ENCODE results near the gene CECR2.
"Not testable (repeated sequence)": the region's sequence is repeated elsewhere in the genome, so short reads cannot be mapped to it uniquely, and the experiment has no call there.

CECR2 gene

GRCh38 chr22:17403906-17404305 is 34.6 kb downstream of the CECR2 start:
- no peak for DNase-seq (ENCODE audit: low read depth)

GRCh38 chr22:17407643-17408042 is 38.4 kb downstream of the CECR2 start:
- no peak for DNase-seq (ENCODE audit: low read depth)

GRCh38 chr22:17410576-17410975 is 41.3 kb downstream of the CECR2 start:
- no peak for DNase-seq (ENCODE audit: low read depth)

- DNase-seq (ENCODE audit: low read depth): no peak
Measured at GRCh38 chr22:17411213-17411612, 42.0 kb downstream of the CECR2 start.

GRCh38 chr22:17412232-17412631 is 43.0 kb downstream of the CECR2 start:
- no peak for DNase-seq (ENCODE audit: low read depth)

GRCh38 chr22:17418890-17419324 is 49.6 kb downstream of the CECR2 start:
- no peak for DNase-seq (ENCODE audit: low read depth)

- DNase-seq (ENCODE audit: low read depth): no peak
Measured at GRCh38 chr22:17419348-17419747, 50.1 kb downstream of the CECR2 start.

- no peak for DNase-seq (ENCODE audit: low read depth)
Measured at GRCh38 chr22:17422736-17423343, 53.6 kb downstream of the CECR2 start.

- DNase-seq (ENCODE audit: low read depth): no peak
Measured at GRCh38 chr22:17423616-17424015, 54.4 kb downstream of the CECR2 start.

- not testable (repeated sequence) for DNase-seq (ENCODE audit: low read depth)
Measured at GRCh38 chr22:17427528-17427927, 58.3 kb downstream of the CECR2 start.

- no peak for DNase-seq (ENCODE audit: low read depth)
Measured at GRCh38 chr22:17429516-17429915, 60.3 kb downstream of the CECR2 start.

- DNase-seq (ENCODE audit: low read depth): no peak
Measured at GRCh38 chr22:17430412-17430811, 61.2 kb downstream of the CECR2 start.

GRCh38 chr22:17431179-17431578 is 61.9 kb downstream of the CECR2 start:
- DNase-seq (ENCODE audit: low read depth): no peak

- no peak for DNase-seq (ENCODE audit: low read depth)
Measured at GRCh38 chr22:17434856-17435255, 65.6 kb downstream of the CECR2 start.

GRCh38 chr22:17435375-17435774 is 66.1 kb downstream of the CECR2 start:
- DNase-seq (ENCODE audit: low read depth): no peak

- DNase-seq (ENCODE audit: low read depth): no peak
Measured at GRCh38 chr22:17436382-17436980, 67.2 kb downstream of the CECR2 start.

- DNase-seq (ENCODE audit: low read depth): no peak
Measured at GRCh38 chr22:17436981-17437412, 67.7 kb downstream of the CECR2 start.

- DNase-seq (ENCODE audit: low read depth): no peak
Measured at GRCh38 chr22:17438026-17438425, 68.8 kb downstream of the CECR2 start.

- DNase-seq (ENCODE audit: low read depth): no peak
Measured at GRCh38 chr22:17441326-17441725, 72.1 kb downstream of the CECR2 start.

GRCh38 chr22:17443405-17444203 is 74.3 kb downstream of the CECR2 start:
- DNase-seq (ENCODE audit: low read depth): no peak

- no peak for DNase-seq (ENCODE audit: low read depth)
Measured at GRCh38 chr22:17444204-17444504, 74.9 kb downstream of the CECR2 start.

GRCh38 chr22:17446698-17447097 is 77.4 kb downstream of the CECR2 start:
- DNase-seq (ENCODE audit: low read depth): no peak

- no peak for DNase-seq (ENCODE audit: low read depth)
Measured at GRCh38 chr22:17451316-17451715, 82.1 kb downstream of the CECR2 start.
